ENCODE data around the gene HPS1. TPM values are rescaled to one million over a fixed set of nuclear protein-coding genes. Genes with fewer than 3 reads are reported as not detected.

HPS1 gene
- total and polyA plus RNA-seq, 7 donors = 11.5 to 29.1 (median 15.6) TPM

- ATAC-seq (no peak), DNase-seq (no peak)
- intact Hi-C loops (cut with DNase I) = no loop called here
- Histone ChIP-seq H3K4me3 (no peak overlapping the region), H3K27ac (no peak overlapping the region), H3K36me3 (ENCODE audit: insufficient read depth in 1 of 2, low read depth in 1 of 2) (no peaks in the 10 kb centered on the region), H3K9me3 (no peaks in the 10 kb centered on the region), H3K4me1 (peaks cover 7% of the 10 kb centered on the region), H3K27me3 (ENCODE audit: insufficient read depth in 3 of 3, low read length in 2 of 3) (no peaks in the 10 kb centered on the region)
- TF ChIP-seq, protein P1, sequence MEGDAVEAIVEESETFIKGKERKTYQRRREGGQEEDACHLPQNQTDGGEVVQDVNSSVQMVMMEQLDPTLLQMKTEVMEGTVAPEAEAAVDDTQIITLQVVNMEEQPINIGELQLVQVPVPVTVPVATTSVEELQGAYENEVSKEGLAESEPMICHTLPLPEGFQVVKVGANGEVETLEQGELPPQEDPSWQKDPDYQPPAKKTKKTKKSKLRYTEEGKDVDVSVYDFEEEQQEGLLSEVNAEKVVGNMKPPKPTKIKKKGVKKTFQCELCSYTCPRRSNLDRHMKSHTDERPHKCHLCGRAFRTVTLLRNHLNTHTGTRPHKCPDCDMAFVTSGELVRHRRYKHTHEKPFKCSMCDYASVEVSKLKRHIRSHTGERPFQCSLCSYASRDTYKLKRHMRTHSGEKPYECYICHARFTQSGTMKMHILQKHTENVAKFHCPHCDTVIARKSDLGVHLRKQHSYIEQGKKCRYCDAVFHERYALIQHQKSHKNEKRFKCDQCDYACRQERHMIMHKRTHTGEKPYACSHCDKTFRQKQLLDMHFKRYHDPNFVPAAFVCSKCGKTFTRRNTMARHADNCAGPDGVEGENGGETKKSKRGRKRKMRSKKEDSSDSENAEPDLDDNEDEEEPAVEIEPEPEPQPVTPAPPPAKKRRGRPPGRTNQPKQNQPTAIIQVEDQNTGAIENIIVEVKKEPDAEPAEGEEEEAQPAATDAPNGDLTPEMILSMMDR (IDR thresholded peaks at IDR 0.05) = no peak
- WGBS, 3 donors = 69 to 81% (median 79%) methylated on average over 12 of the region's 12 CpGs
Measured at GRCh38 chr10:98456686-98457482, 10.1 kb upstream of the HPS1 start.

DNA sequence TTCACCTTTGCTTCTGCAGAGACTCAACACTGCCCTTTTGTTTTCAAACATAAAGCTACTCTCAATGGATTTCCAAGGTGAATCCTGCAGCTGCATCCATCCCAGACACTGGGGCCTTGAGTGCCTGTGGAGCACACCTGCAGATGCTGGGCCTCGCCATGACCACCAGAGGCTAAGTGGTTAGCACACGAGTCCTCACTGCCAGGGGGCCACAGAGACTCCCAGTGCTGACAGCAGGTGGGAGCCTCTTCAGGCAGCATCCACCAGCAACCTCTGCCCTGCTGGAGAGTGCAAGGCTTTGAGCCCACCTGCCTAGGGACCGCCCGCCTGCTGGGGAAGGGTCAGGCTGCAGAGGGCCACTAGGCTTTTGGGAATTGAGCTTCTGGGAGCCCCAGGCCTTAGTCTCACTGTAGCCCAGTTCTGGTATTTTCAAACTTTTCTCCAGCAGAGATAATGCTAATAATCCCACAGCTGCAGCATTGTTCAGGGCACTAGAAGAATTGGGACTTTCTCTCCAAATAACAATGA lies 9.4 kb upstream of the HPS1 start:
- ATAC-seq (no peak), DNase-seq (no peak)
- WGBS, 3 donors = 90 to 94% (median 91%) methylated on average over 4 of the region's 4 CpGs
- TF ChIP-seq, protein P1 (IDR thresholded peaks at IDR 0.05) = no peak
- Histone ChIP-seq H3K36me3 (ENCODE audit: insufficient read depth in 1 of 2, low read depth in 1 of 2) (no peaks in the 10 kb centered on the region), H3K9me3 (no peaks in the 10 kb centered on the region), H3K27ac (no peak overlapping the region), H3K27me3 (ENCODE audit: insufficient read depth in 3 of 3, low read length in 2 of 3) (no peaks in the 10 kb centered on the region), H3K4me3 (no peak overlapping the region), H3K4me1 (peaks cover 7% of the 10 kb centered on the region)
- intact Hi-C loops (cut with DNase I) = no loop called here

- DNase-seq = no peak
- Histone ChIP-seq H3K4me3 (no peak overlapping the region), H3K27ac (no peak overlapping the region), H3K4me1 (no peaks in the 10 kb centered on the region), H3K27me3 (ENCODE audit: insufficient read depth in 3 of 3, low read length in 2 of 3) (no peaks in the 10 kb centered on the region), H3K9me3 (no peaks in the 10 kb centered on the region), H3K36me3 (ENCODE audit: insufficient read depth in 1 of 2, low read depth in 1 of 2) (no peaks in the 10 kb centered on the region)
- WGBS, 3 donors = 57 to 70% (median 58%) methylated on average over 2 of the region's 2 CpGs
- TF ChIP-seq, protein P1 (IDR thresholded peaks at IDR 0.05) = no peak
- intact Hi-C loops (cut with DNase I) = no loop called here
- no peak for ATAC-seq
Measured at GRCh38 chr10:98453729-98454128, 7.0 kb upstream of the HPS1 start.

GRCh38 chr10:98450618-98451017 lies 3.9 kb upstream of the HPS1 start:
- Histone ChIP-seq H3K4me3 (no peak overlapping the region), H3K9me3 (no peaks in the 10 kb centered on the region), H3K36me3 (ENCODE audit: insufficient read depth in 1 of 2, low read depth in 1 of 2) (no peaks in the 10 kb centered on the region), H3K27ac (no peak overlapping the region), H3K27me3 (ENCODE audit: insufficient read depth in 3 of 3, low read length in 2 of 3) (no peaks in the 10 kb centered on the region), H3K4me1 (no peaks in the 10 kb centered on the region)
- ATAC-seq = no peak
- WGBS, 3 donors = 24 to 58% (median 32%) methylated on average over 1 of the region's 1 CpG
- no peak for DNase-seq
- TF ChIP-seq, protein P1 (IDR thresholded peaks at IDR 0.05) = no peak
- intact Hi-C loops (cut with DNase I) = no loop called here
